T-helper 17 cell (primary cell): ENCODE results near the gene HAP1. TPM values are rescaled to one million over a fixed set of nuclear protein-coding genes. Genes with fewer than 3 reads are reported as not detected.
A peak's percentile ranks its signal among the peaks of the same experiment; 100 is the strongest.
"Not testable (repeated sequence)": the region's sequence is repeated elsewhere in the genome, so short reads cannot be mapped to it uniquely, and the experiment has no call there.

Experiments used
- ATAC-seq: fragments of 150-1000 bp; cut with Tn5 transposase; 2 replicates; pipeline ENCODE4 v1.10.0; 2021; ENCODE audit warnings: mild to moderate bottlenecking, moderate library complexity
- DNase-seq, 3 donors: peaks; one replicate each; pipeline versions ENCODE4 v3.0.0 to v3.0.0-alpha.2; 2020 to 2021
- H3K9me3 ChIP-seq: one replicate; pipeline ENCODE4 v1.7.0; 2013; ENCODE audit warnings: low read length, mild to moderate bottlenecking; ENCODE audit not compliant: control insufficient read depth, poor library complexity, severe bottlenecking
- H3K27ac Mint-ChIP-seq: one replicate; pipeline ENCODE4 v1.8.0; 2022; ENCODE audit warnings: mild to moderate bottlenecking, moderate library complexity, mixed read lengths
- H3K27me3 Mint-ChIP-seq: one replicate; pipeline ENCODE4 v1.8.0; 2022; ENCODE audit warnings: mixed read lengths
- H3K36me3 Mint-ChIP-seq: one replicate; pipeline ENCODE4 v1.8.0; 2022; ENCODE audit warnings: low read depth, mixed read lengths
- H3K4me1 Mint-ChIP-seq: one replicate; pipeline ENCODE4 v1.8.0; 2022; ENCODE audit warnings: mild to moderate bottlenecking, mixed read lengths
- H3K4me3 Mint-ChIP-seq: one replicate; pipeline ENCODE4 v1.8.0; 2022; ENCODE audit warnings: mild to moderate bottlenecking, moderate library complexity, mixed read lengths
- total RNA-seq, 4 donors: library from RNA in 2 of 4; stranded (reverse) in 2 of 4; gene quantifications; one replicate each; pipeline ENCODE4 v1.2.3 and lab custom pipeline; 2022 to 2026

HAP1 gene
- total RNA-seq, 2 donors from 2014 or later: 0.15 to 1.3 TPM

- Mint-ChIP-seq H3K4me3 (peak within 1 kb of the TSS; percentile 95), H3K36me3 (peaks cover 10% of the 10 kb centered on the region), H3K4me1 (peaks cover 33% of the 10 kb centered on the region), H3K27me3 (peaks cover 4% of the 10 kb centered on the region), H3K27ac (peak within 1 kb of the TSS; percentile 100)
- ATAC-seq: peak; percentile 79
- no peaks in the 10 kb centered on the region for H3K9me3 ChIP-seq
- DNase-seq: peak; percentile 96 to 99 (median 99)
Observed at GRCh38 chr17:41688641-41689496, 45.6 kb downstream of the HAP1 start, which contains the start of gene EIF1. TSS of gene EIF1 (plus strand) at chr17:41688885. CDS start at chr17:41689039, 154 bp downstream.

- H3K4me1 Mint-ChIP-seq: peaks cover 32% of the 10 kb centered on the region
- H3K27ac Mint-ChIP-seq: peak overlapping the region; percentile 100
- ATAC-seq: peak; percentile 17
Observed at GRCh38 chr17:41687828-41688640, 46.4 kb downstream of the HAP1 start.

GRCh38 chr17:41686281-41686680 lies 48.2 kb downstream of the HAP1 start:
- peaks cover 4% of the 10 kb centered on the region for H3K27me3 Mint-ChIP-seq
- no peak for DNase-seq
- no peak for ATAC-seq
- peaks cover 4% of the 10 kb centered on the region for H3K36me3 Mint-ChIP-seq
- peaks cover 17% of the 10 kb centered on the region for H3K4me1 Mint-ChIP-seq
- H3K9me3 ChIP-seq: no peaks in the 10 kb centered on the region
- no peak overlapping the region for H3K4me3 Mint-ChIP-seq
- no peak overlapping the region for H3K27ac Mint-ChIP-seq

More at GRCh38 chr17:41687828-41688640, 46.4 kb downstream of the HAP1 start:
- H3K36me3 Mint-ChIP-seq: peaks cover 10% of the 10 kb centered on the region
- H3K4me3 Mint-ChIP-seq: peak overlapping the region; percentile 95
- DNase-seq: peak in 2 of 3 donors; percentile 37 to 57
- no peaks in the 10 kb centered on the region for H3K9me3 ChIP-seq
- peaks cover 4% of the 10 kb centered on the region for H3K27me3 Mint-ChIP-seq

- H3K36me3 Mint-ChIP-seq, ATAC-seq, DNase-seq, H3K9me3 ChIP-seq, H3K27me3 Mint-ChIP-seq, H3K4me3 Mint-ChIP-seq, H3K27ac Mint-ChIP-seq: not testable (repeated sequence)
- peaks cover 17% of the 10 kb centered on the region for H3K4me1 Mint-ChIP-seq
Observed at GRCh38 chr17:41685753-41686152, 48.7 kb downstream of the HAP1 start.

- no peaks in the 10 kb centered on the region for H3K9me3 ChIP-seq
- Mint-ChIP-seq H3K4me3 (no peak overlapping the region), H3K27me3 (peaks cover 3% of the 10 kb centered on the region), H3K4me1 (peaks cover 18% of the 10 kb centered on the region), H3K36me3 (no peaks in the 10 kb centered on the region), H3K27ac (no peak overlapping the region)
- ATAC-seq (no peak), DNase-seq (no peak)
Observed at GRCh38 chr17:41684035-41684434, 50.4 kb downstream of the HAP1 start.

GRCh38 chr17:41683441-41684007 lies 50.9 kb downstream of the HAP1 start:
- DNase-seq: no peak
- Mint-ChIP-seq H3K27ac (peak overlapping the region; percentile 19), H3K4me3 (no peak overlapping the region), H3K4me1 (peaks cover 19% of the 10 kb centered on the region), H3K36me3 (no peaks in the 10 kb centered on the region), H3K27me3 (no peaks in the 10 kb centered on the region)
- ATAC-seq: no peak
- no peaks in the 10 kb centered on the region for H3K9me3 ChIP-seq

GRCh38 chr17:41682631-41683030 lies 51.8 kb downstream of the HAP1 start:
- Mint-ChIP-seq H3K36me3 (no peaks in the 10 kb centered on the region), H3K4me3 (no peak overlapping the region), H3K27me3 (no peaks in the 10 kb centered on the region), H3K4me1 (peaks cover 21% of the 10 kb centered on the region), H3K27ac (peak overlapping the region; percentile 32)
- ATAC-seq: no peak
- H3K9me3 ChIP-seq: no peaks in the 10 kb centered on the region
- no peak for DNase-seq

GRCh38 chr17:41681776-41682175 lies 52.7 kb downstream of the HAP1 start:
- DNase-seq (no peak), ATAC-seq (no peak)
- Mint-ChIP-seq H3K27me3 (no peaks in the 10 kb centered on the region), H3K27ac (peak overlapping the region; percentile 32), H3K36me3 (no peaks in the 10 kb centered on the region), H3K4me3 (no peak overlapping the region), H3K4me1 (peaks cover 24% of the 10 kb centered on the region)
- no peaks in the 10 kb centered on the region for H3K9me3 ChIP-seq

- Mint-ChIP-seq H3K27me3 (no peaks in the 10 kb centered on the region), H3K4me1 (peaks cover 31% of the 10 kb centered on the region), H3K27ac (peak overlapping the region; percentile 99), H3K4me3 (no peak overlapping the region), H3K36me3 (no peaks in the 10 kb centered on the region)
- H3K9me3 ChIP-seq: no peaks in the 10 kb centered on the region
- ATAC-seq: no peak
- no peak for DNase-seq
Observed at GRCh38 chr17:41680426-41681040, 53.9 kb downstream of the HAP1 start.

GRCh38 chr17:41679740-41680425 lies 54.6 kb downstream of the HAP1 start:
- Mint-ChIP-seq H3K36me3 (no peaks in the 10 kb centered on the region), H3K27me3 (no peaks in the 10 kb centered on the region), H3K27ac (peak overlapping the region; percentile 99), H3K4me3 (peak overlapping the region; percentile 90), H3K4me1 (peaks cover 31% of the 10 kb centered on the region)
- ATAC-seq: no peak
- no peak for DNase-seq
- H3K9me3 ChIP-seq: no peaks in the 10 kb centered on the region

GRCh38 chr17:41678907-41679739 lies 55.3 kb downstream of the HAP1 start:
- Mint-ChIP-seq H3K27me3 (no peaks in the 10 kb centered on the region), H3K36me3 (no peaks in the 10 kb centered on the region), H3K4me3 (peak overlapping the region; percentile 90), H3K4me1 (peaks cover 31% of the 10 kb centered on the region), H3K27ac (peak overlapping the region; percentile 99)
- ATAC-seq: peak; percentile 91
- no peaks in the 10 kb centered on the region for H3K9me3 ChIP-seq
- DNase-seq: peak in 2 of 3 donors; percentile 39 to 41
